Tibial nerve (tissue), 3 donors: ENCODE measurements around the gene PAPPA2.

Experiments
- POLR2A ChIP-seq, 2 donors: fragments of 450-650 bp; IDR thresholded peaks; one replicate each; pipeline ENCODE4 v1.6.1; 2017; ENCODE audit warnings: antibody characterized with exemption in 2 of 2, mild to moderate bottlenecking in 2 of 2, moderate library complexity in 2 of 2
- TF ChIP-seq, protein P1 (sequence below), 5 experiments: fragments of 200-600 bp in 3 of 5; fragments of 450-650 bp in 2 of 5; sonication (generic) in 3 of 5; IDR thresholded peaks; one replicate each; pipeline ENCODE4 v1.5.1; 2016 to 2019; ENCODE audit warnings: antibody characterized with exemption in 5 of 5, mild to moderate bottlenecking in 3 of 5, moderate library complexity in 2 of 5

DNA sequence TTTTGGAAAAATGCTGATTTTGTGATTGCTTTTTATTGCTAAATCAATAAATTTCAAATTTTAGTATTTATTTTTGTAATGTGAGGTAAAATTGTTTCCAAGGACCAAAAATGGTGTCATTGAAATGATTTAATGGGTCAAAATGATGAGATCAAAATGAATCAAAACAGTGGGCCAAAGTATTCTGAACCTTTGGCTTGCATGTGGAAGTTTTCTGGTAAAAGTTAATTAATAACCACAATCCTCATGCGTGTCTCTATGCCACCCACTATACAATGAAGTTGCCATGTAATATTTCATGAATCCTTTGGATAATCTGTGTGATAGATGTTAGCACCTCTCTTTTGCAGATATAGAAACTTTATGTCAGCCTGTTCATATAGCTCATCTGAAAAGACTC, 83.8 kb downstream of the PAPPA2 start:
- TF ChIP-seq, protein P1, sequence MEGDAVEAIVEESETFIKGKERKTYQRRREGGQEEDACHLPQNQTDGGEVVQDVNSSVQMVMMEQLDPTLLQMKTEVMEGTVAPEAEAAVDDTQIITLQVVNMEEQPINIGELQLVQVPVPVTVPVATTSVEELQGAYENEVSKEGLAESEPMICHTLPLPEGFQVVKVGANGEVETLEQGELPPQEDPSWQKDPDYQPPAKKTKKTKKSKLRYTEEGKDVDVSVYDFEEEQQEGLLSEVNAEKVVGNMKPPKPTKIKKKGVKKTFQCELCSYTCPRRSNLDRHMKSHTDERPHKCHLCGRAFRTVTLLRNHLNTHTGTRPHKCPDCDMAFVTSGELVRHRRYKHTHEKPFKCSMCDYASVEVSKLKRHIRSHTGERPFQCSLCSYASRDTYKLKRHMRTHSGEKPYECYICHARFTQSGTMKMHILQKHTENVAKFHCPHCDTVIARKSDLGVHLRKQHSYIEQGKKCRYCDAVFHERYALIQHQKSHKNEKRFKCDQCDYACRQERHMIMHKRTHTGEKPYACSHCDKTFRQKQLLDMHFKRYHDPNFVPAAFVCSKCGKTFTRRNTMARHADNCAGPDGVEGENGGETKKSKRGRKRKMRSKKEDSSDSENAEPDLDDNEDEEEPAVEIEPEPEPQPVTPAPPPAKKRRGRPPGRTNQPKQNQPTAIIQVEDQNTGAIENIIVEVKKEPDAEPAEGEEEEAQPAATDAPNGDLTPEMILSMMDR (IDR thresholded peaks at IDR 0.05) = no peak
- no peak for TF ChIP-seq POLR2A (IDR thresholded peaks at IDR 0.05)
